ENCODE data around the gene PATJ.

The PATJ gene

DNA sequence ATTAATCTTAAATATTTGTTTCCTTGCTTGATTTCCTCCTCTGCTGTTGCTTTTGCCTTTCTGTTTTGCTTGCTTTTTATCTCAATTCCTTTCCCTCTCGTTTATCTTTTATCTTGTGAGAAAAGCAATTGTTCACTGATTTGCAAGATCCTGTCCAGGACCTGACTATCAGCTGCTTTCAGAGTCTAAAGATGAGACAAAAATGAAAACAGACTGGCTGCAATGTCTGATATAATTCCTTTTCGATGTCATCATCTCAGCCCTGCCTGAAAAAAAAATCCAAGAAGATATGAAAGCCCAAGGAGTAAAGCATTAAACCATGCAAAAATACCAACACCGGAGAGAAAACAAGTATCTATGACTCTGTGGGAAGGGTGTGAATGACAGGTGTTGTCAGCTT is 225.5 kb downstream of the PATJ start:
- H2BK120ac ChIP-seq (ENCODE audit: insufficient read depth, low read length, poor library complexity): no peak overlapping the region
- no peak overlapping the region for H3K4me3 ChIP-seq (ENCODE audit: low read depth, low read length)
- no peaks in the 10 kb centered on the region for H3K36me3 ChIP-seq (ENCODE audit: control insufficient read depth in 1 of 2, insufficient read depth in 2 of 2, low read length in 2 of 2)
- no peak overlapping the region for H2AK5ac ChIP-seq (ENCODE audit: low read length)
- no peak overlapping the region for H2AFZ ChIP-seq (ENCODE audit: insufficient read depth, low read length, poor library complexity)
- H3K79me1 ChIP-seq (ENCODE audit: low read length): peaks cover 9% of the 10 kb centered on the region
- H3K4ac ChIP-seq (ENCODE audit: low read depth, low read length): no peak overlapping the region
- H4K8ac ChIP-seq (ENCODE audit: low read depth, low read length): no peak overlapping the region
- peak; percentile 63 to 90 for DNase-seq
- no peak overlapping the region for H2BK5ac ChIP-seq (ENCODE audit: low read depth, low read length, poor library complexity)
- no peak overlapping the region for H4K12ac ChIP-seq (ENCODE audit: low read depth, low read length)
- H3K27ac ChIP-seq (ENCODE audit: low read depth, low read length): peak overlapping the region; percentile 81
- WGBS (ENCODE audit: extremely low coverage, insufficient coverage, insufficient read length): no CpG with 5 or more reads among the region's 3 CpGs
- H3K4me2 ChIP-seq (ENCODE audit: low read length): peak overlapping the region; percentile 30
- H2BK12ac ChIP-seq (ENCODE audit: low read length): no peak overlapping the region
- no peak overlapping the region for H3K9ac ChIP-seq (ENCODE audit: low read length)
- H3K27me3 ChIP-seq (ENCODE audit: insufficient read depth, low read length): no peaks in the 10 kb centered on the region
- no peak overlapping the region for H4K91ac ChIP-seq (ENCODE audit: low read depth, low read length)
- H3K18ac ChIP-seq (ENCODE audit: low read length): no peak overlapping the region
- H3K4me1 ChIP-seq (ENCODE audit: control insufficient read depth in 1 of 2, insufficient read depth in 2 of 2, low read length in 2 of 2): no peaks in the 10 kb centered on the region
- no peaks in the 10 kb centered on the region for H3K79me2 ChIP-seq (ENCODE audit: control insufficient read depth, insufficient read depth, low read length, poor library complexity)
- no peak overlapping the region for H3K14ac ChIP-seq (ENCODE audit: low read length)
- H3K23ac ChIP-seq (ENCODE audit: low read length): no peak overlapping the region
- H3K9me3 ChIP-seq (ENCODE audit: insufficient read depth, low read depth, low read length): no peaks in the 10 kb centered on the region

DNA sequence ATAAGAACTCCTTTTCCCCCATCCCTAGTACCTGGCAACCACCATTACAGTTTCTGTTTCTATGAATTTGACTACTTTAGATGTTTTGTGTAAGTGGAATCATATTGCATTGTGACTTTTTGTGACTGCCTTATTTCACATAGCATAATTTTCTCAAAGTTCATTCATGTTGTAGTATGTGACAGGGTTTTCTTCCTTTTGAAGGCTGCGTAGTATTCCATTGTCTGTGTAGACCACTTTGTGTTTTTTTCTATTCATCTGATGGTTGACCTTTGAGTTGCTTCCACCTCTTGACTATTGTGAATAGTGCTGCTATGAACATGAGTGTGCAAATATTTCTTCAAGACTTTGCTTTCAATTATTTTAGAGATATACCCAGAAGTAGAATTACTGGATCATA is 226.6 kb downstream of the PATJ start:
- H3K27ac ChIP-seq (ENCODE audit: low read depth, low read length): no peak overlapping the region
- H3K14ac ChIP-seq (ENCODE audit: low read length): no peak overlapping the region
- H3K9me3 ChIP-seq (ENCODE audit: insufficient read depth, low read depth, low read length): no peaks in the 10 kb centered on the region
- H2AK5ac ChIP-seq (ENCODE audit: low read length): no peak overlapping the region
- no peaks in the 10 kb centered on the region for H3K79me2 ChIP-seq (ENCODE audit: control insufficient read depth, insufficient read depth, low read length, poor library complexity)
- H2BK5ac ChIP-seq (ENCODE audit: low read depth, low read length, poor library complexity): no peak overlapping the region
- H4K91ac ChIP-seq (ENCODE audit: low read depth, low read length): no peak overlapping the region
- no peak overlapping the region for H3K4me3 ChIP-seq (ENCODE audit: low read depth, low read length)
- no peak overlapping the region for H3K18ac ChIP-seq (ENCODE audit: low read length)
- H3K4me2 ChIP-seq (ENCODE audit: low read length): no peak overlapping the region
- H4K8ac ChIP-seq (ENCODE audit: low read depth, low read length): no peak overlapping the region
- no peak overlapping the region for H2BK120ac ChIP-seq (ENCODE audit: insufficient read depth, low read length, poor library complexity)
- DNase-seq: no peak
- no peak overlapping the region for H2AFZ ChIP-seq (ENCODE audit: insufficient read depth, low read length, poor library complexity)
- H4K12ac ChIP-seq (ENCODE audit: low read depth, low read length): no peak overlapping the region
- no CpG with 5 or more reads among the region's 1 CpG for WGBS (ENCODE audit: extremely low coverage, insufficient coverage, insufficient read length)
- no peak overlapping the region for H2BK12ac ChIP-seq (ENCODE audit: low read length)
- no peaks in the 10 kb centered on the region for H3K36me3 ChIP-seq (ENCODE audit: control insufficient read depth in 1 of 2, insufficient read depth in 2 of 2, low read length in 2 of 2)
- H3K23ac ChIP-seq (ENCODE audit: low read length): no peak overlapping the region
- no peaks in the 10 kb centered on the region for H3K4me1 ChIP-seq (ENCODE audit: control insufficient read depth in 1 of 2, insufficient read depth in 2 of 2, low read length in 2 of 2)
- H3K79me1 ChIP-seq (ENCODE audit: low read length): peaks cover 9% of the 10 kb centered on the region
- no peak overlapping the region for H3K4ac ChIP-seq (ENCODE audit: low read depth, low read length)
- H3K9ac ChIP-seq (ENCODE audit: low read length): no peak overlapping the region
- H3K27me3 ChIP-seq (ENCODE audit: insufficient read depth, low read length): no peaks in the 10 kb centered on the region

DNA sequence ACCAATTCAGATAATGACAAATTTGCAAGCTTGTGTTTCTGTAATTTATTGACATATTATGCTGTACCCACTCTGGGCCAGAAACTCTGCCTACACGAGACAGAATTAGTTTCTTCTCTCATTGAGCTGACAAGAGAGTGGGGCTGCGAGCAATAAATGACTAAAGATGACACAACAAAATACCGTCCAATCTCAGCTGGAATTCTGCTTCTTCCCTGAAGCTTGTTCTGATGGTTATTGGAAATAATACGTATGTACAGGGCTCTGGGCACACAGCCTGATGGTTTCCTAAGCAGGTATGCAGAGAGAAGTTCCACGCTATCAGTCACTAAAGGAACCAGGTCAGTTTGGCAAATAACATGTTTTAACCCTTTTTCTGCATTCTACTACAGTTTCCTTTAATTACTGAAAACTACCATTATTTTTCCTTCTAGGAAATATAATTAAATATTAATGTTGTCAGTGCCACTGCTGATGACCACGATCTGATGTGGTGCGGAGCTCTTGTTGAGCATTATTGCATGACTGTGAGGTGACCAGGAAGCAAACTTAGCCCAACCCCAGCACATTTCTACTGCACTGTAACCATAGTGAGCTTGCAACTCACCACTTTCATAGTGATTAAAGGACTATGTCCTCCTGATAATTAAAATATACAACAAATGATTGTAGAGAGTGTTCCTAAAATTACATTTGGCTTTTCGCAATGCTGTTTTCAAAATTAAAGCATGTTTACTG is 231.0 kb downstream of the PATJ start:
- Histone ChIP-seq H3K4me1 (ENCODE audit: control insufficient read depth in 1 of 2, insufficient read depth in 2 of 2, low read length in 2 of 2) (peaks cover 0 to 2% of the 10 kb centered on the region in 2 experiments), H2AFZ (ENCODE audit: insufficient read depth, low read length, poor library complexity) (no peak overlapping the region), H3K23ac (ENCODE audit: low read length) (no peak overlapping the region), H3K9me3 (ENCODE audit: insufficient read depth, low read depth, low read length) (no peaks in the 10 kb centered on the region), H3K79me1 (ENCODE audit: low read length) (peaks cover 2% of the 10 kb centered on the region), H2BK12ac (ENCODE audit: low read length) (no peak overlapping the region), H2BK120ac (ENCODE audit: insufficient read depth, low read length, poor library complexity) (no peak overlapping the region), H3K4me2 (ENCODE audit: low read length) (no peak overlapping the region), H3K27me3 (ENCODE audit: insufficient read depth, low read length) (no peaks in the 10 kb centered on the region), H3K4me3 (ENCODE audit: low read depth, low read length) (no peak overlapping the region), H4K91ac (ENCODE audit: low read depth, low read length) (no peak overlapping the region), H3K18ac (ENCODE audit: low read length) (no peak overlapping the region), H4K8ac (ENCODE audit: low read depth, low read length) (no peak overlapping the region), H3K79me2 (ENCODE audit: control insufficient read depth, insufficient read depth, low read length, poor library complexity) (no peaks in the 10 kb centered on the region), H3K14ac (ENCODE audit: low read length) (no peak overlapping the region), H3K27ac (ENCODE audit: low read depth, low read length) (no peak overlapping the region), H3K4ac (ENCODE audit: low read depth, low read length) (no peak overlapping the region), H3K9ac (ENCODE audit: low read length) (no peak overlapping the region), H2AK5ac (ENCODE audit: low read length) (no peak overlapping the region), H3K36me3 (ENCODE audit: control insufficient read depth in 1 of 2, insufficient read depth in 2 of 2, low read length in 2 of 2) (peaks cover 0 to 2% of the 10 kb centered on the region in 2 experiments), H2BK5ac (ENCODE audit: low read depth, low read length, poor library complexity) (no peak overlapping the region), H4K12ac (ENCODE audit: low read depth, low read length) (no peak overlapping the region)
- peak; percentile 26 to 75 for DNase-seq
- WGBS (ENCODE audit: extremely low coverage, insufficient coverage, insufficient read length): no CpG with 5 or more reads among the region's 8 CpGs

DNA sequence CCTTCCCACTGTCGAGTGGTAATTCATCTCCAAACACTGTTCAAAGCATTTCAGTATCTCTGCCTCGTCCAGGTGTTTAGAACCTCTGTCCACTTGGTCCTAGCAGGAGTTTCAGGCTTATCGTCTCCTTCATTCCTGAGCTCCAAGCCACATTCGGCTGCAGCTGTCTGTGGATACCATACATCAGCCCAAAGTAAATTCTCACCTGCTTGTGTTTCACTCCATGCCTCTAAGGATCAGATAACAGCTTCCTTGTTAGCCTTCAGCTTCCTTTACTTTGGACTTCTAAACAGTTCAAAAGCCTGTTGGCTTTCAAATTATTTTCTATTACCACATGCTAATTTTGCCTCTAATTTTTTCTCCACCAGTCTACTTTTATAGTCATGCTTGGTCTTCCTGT is 233.4 kb downstream of the PATJ start:
- Histone ChIP-seq H3K27ac (ENCODE audit: low read depth, low read length) (no peak overlapping the region), H3K9ac (ENCODE audit: low read length) (no peak overlapping the region), H3K79me2 (ENCODE audit: control insufficient read depth, insufficient read depth, low read length, poor library complexity) (no peaks in the 10 kb centered on the region), H3K4me1 (ENCODE audit: control insufficient read depth in 1 of 2, insufficient read depth in 2 of 2, low read length in 2 of 2) (peaks cover 0 to 2% of the 10 kb centered on the region in 2 experiments), H2AK5ac (ENCODE audit: low read length) (no peak overlapping the region), H4K8ac (ENCODE audit: low read depth, low read length) (no peak overlapping the region), H3K18ac (ENCODE audit: low read length) (no peak overlapping the region), H2BK12ac (ENCODE audit: low read length) (no peak overlapping the region), H4K91ac (ENCODE audit: low read depth, low read length) (no peak overlapping the region), H3K4me3 (ENCODE audit: low read depth, low read length) (no peak overlapping the region), H3K4me2 (ENCODE audit: low read length) (no peak overlapping the region), H3K27me3 (ENCODE audit: insufficient read depth, low read length) (no peaks in the 10 kb centered on the region), H4K12ac (ENCODE audit: low read depth, low read length) (no peak overlapping the region), H3K9me3 (ENCODE audit: insufficient read depth, low read depth, low read length) (no peaks in the 10 kb centered on the region), H3K14ac (ENCODE audit: low read length) (no peak overlapping the region), H2AFZ (ENCODE audit: insufficient read depth, low read length, poor library complexity) (no peak overlapping the region), H3K36me3 (ENCODE audit: control insufficient read depth in 1 of 2, insufficient read depth in 2 of 2, low read length in 2 of 2) (peaks cover 0 to 2% of the 10 kb centered on the region in 2 experiments), H3K79me1 (ENCODE audit: low read length) (no peaks in the 10 kb centered on the region), H2BK5ac (ENCODE audit: low read depth, low read length, poor library complexity) (no peak overlapping the region), H3K4ac (ENCODE audit: low read depth, low read length) (no peak overlapping the region), H3K23ac (ENCODE audit: low read length) (no peak overlapping the region), H2BK120ac (ENCODE audit: insufficient read depth, low read length, poor library complexity) (no peak overlapping the region)
- peak; percentile 23 to 56 for DNase-seq
- WGBS (ENCODE audit: extremely low coverage, insufficient coverage, insufficient read length): no CpG with 5 or more reads among the region's 4 CpGs

All from trophoblast cell (in vitro differentiated cells and primary cell).